NCI-H146 treated with DMSO at 0.1 percent for 48 hours (cell line): ENCODE measurements around the gene MAGOH.
"Not testable (repeated sequence)": the region's sequence is repeated elsewhere in the genome, so short reads cannot be mapped to it uniquely, and the experiment has no call there.

Experiments
- DNase-seq: peaks from one replicate; lab custom pipeline; 2025; ENCODE audit not compliant: unreplicated experiment; lab: John Stamatoyannopoulos, UW

The MAGOH gene

GRCh38 chr1:53220962-53221286 lies 17.4 kb downstream of the MAGOH start:
- DNase-seq = no peak

DNA sequence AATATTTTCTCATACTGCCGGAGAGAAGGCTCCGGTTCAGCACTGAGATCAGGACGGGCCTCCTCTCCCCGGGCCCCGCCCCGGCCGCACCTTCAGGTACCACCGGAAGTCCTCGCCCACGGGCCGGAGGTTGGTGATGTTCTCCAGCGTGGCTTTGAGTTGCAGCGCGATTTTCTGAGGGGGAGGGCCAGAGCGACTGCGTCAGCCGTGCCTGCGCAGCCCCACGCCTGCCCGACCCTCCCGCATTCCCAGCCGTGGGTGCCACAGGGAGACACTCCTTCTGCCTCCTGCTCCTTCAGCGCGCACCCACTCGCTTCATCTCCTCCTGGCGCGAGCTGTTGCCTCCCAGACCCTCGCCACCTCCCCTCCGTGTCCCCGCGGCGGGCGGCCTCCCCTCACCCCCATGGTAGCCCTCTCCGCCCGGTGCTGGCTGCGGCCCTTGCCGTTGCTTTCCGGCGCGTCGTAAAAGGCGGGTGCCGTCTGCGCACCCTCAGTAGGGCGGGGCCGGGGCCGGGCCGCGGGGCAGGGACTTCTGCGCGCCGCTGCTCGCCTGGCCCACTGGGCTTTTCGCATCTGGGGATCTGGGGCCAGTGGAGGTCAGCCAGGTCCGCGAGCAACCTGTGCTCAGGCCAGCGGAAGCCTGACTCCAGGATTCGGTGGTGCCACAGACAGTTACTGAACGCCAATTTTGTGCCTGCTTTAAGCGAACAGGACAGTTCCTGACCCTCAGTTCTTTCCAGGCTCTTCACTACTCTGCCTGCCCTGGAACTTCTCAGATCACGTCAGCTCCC lies 18.0 kb downstream of the MAGOH start, which contains the start of gene CZIB:
TSS of gene CZIB (minus strand) at position 464 of the 791 bp plus-strand sequence. CDS start at position 405, 59 bp downstream.
- DNase-seq = peak; percentile 88

DNA sequence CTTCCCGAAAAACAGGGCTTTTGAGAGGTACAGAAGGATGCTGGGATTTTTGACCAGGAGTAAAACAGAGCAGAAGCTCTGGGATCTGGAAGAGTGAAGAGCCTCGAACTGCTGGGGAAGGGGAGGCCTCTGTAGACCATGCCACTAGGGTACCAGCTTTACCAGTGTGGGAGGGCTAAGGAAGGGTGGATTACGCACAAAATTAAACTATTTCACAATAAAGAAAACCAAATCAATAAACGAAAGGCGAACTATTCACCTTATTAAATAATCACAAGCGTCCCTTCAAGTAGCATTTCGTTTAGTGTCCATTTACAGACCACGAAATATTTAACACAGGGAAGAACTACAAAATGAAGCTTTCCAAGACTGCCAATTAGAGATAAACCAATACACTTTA lies 18.6 kb downstream of the MAGOH start:
- DNase-seq = no peak

- DNase-seq = no peak
Measured at GRCh38 chr1:53218201-53218600, 20.1 kb downstream of the MAGOH start.

DNA sequence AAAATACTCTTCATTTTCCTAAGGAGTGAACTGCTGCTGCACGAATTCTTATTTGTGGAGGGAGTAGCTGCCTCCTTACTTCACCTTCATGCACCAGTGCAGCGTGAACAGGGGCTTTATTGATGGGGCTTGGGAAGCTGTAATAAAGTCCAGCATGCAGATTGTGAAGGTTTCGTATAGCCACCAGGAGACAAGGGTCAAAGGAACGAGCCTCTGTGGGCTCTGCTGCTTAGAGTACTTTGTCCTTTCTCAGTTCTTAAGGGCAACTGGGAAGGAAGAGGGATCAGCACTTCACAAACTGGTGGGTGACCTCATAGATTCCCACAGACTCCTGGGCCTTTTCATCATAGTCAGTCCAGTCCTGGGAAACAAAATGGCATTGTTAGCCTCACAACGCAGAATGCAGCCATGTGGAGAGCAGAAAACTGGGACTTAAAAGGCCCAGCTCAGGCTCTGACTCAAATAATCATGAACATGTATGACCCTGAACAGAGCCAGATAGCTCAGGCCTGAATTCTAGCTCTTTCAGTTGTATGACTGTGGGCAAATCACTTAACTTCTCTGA lies 23.9 kb downstream of the MAGOH start:
- no peak for DNase-seq

DNA sequence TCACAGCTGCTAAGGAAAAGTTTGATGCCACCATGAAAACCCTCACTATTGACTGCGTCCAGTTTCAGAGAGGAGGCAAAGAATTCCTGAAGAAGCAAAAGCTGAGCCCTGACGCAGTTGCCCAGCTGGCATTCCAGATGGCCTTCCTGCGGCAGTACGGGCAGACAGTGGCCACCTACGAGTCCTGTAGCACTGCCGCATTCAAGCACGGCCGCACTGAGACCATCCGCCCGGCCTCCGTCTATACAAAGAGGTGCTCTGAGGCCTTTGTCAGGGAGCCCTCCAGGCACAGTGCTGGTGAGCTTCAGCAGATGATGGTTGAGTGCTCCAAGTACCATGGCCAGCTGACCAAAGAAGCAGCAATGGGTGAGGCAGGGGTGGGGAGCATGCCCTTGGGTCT lies 27.4 kb downstream of the MAGOH start:
- no peak for DNase-seq

DNA sequence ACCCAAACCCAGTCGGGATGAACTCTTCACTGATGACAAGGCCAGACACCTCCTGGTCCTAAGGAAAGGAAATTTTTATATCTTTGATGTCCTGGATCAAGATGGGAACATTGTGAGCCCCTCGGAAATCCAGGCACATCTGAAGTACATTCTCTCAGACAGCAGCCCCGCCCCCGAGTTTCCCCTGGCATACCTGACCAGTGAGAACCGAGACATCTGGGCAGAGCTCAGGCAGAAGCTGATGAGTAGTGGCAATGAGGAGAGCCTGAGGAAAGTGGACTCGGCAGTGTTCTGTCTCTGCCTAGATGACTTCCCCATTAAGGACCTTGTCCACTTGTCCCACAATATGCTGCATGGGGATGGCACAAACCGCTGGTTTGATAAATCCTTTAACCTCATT lies 28.0 kb downstream of the MAGOH start:
- no peak for DNase-seq

DNA sequence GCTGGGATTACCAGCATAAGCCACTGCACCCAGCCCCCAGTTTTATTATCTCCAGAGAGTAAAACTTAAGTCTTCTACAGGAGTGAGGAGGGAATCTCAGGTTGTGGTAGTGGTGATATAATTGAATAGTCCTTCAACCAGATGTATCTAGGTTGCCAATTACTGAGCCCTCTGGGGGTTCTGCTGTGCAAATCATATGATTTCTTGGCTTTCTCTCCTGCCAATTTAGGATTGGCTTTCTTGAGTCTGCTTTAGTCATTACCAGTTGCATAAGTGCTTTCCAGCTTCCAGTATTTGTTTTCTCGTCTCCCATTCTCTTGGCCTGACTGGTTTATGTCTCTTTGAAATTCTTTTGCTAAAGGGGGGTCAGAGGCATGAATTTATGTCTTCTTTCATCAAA lies 30.6 kb downstream of the MAGOH start:
- no peak for DNase-seq

DNA sequence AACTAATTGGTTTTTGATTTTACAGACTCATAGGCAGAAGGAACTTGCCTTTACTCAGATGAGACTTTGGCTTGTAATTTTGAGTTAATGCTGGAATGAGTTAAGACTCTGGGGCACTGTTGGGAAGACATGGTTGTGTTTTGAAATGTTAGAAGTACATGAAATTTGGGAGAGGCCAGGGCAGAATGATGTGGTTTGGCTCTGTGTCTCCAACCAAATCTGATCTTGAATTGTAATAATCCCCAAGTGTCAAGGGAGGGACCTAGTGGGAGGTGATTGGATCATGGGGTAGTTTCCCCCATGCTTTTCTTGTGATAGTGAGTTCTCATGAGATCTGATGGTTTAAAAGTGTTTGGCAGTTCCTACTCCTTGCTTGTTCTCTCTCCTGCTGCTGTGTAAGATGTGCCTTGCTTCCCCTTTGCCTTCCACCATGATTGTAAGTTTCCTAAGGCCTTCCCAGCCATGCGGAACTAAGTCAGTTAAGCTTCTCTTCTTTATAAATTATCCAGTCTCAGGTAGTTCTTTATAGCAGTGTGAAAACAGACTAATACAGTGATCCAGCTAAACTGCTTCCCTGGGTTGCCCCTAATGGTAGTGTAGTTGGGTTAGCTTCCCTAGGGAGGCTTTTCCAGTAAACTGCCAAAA lies 31.5 kb downstream of the MAGOH start:
- DNase-seq = no peak

DNA sequence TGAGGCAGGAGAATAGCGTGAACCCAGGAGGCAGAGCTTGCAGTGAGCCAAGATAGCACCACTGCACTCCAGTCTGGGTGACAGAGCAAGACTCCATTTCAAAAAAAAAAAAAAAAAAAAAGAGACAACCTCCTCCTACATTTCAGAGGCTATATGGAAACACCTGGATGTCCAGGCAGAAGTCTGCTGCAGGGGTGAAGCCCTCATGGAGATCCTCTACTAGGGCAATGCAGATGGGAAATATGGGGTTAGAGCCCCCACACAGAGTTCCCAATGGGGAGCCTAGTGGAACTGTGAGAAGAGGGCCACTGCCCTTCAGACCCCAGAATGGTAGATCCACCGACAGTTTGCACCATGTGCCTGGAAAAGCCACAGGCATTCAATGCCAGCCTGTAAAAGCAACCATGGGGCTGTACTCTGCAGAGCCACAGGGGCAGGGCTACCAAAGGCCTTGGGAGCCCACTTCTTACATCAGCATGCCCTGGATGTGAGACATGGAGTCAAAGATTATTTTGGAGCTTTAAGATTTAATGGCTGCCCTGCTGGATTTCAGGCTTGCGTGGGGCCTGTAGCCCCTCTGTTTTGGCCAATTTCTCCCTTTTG lies 32.1 kb downstream of the MAGOH start:
- not testable (repeated sequence) for DNase-seq

- DNase-seq = not testable (repeated sequence)
Measured at GRCh38 chr1:53205496-53205895, 32.8 kb downstream of the MAGOH start.

DNA sequence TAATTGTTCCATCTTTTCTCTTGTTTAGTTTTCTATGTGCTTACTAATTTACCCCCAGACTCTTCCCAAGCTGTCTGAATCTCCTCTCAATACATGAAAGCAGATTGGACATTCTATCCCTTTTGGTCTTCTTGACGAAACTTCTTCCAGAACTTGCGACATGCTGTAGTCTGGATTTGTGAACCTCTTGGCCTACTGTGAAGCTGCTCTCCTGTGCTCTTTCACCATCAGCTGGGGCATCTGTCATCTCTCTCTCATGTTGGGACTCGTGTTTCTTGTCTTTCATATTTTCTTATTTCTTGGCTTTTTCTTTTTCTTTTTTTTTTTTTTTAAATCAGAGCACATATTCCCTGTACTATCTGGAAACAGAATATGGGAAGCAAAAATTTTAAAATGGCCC lies 34.9 kb downstream of the MAGOH start:
- DNase-seq = no peak

DNA sequence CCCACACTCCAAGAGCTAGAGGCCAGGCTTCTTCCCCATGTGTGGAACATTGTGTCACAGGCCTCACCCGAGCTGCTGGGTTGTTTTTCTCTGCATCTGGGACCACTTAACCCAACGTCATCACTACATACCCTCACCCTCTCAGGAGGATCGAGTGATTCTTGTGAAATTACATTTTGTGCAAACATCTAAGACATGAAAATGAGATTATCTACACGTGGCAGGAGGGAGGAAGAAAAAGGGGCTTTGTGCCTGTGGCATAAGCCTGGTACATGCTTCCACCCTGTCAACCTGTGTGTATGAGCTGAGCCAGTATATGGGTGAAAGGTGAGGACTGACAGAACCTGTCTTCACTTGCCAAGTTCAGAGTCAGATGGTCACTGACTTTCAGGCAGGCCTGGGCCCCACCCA lies 40.1 kb downstream of the MAGOH start:
- DNase-seq = no peak

GRCh38 chr1:53197291-53198200 lies 40.8 kb downstream of the MAGOH start:
- DNase-seq = peak; percentile 1

DNA sequence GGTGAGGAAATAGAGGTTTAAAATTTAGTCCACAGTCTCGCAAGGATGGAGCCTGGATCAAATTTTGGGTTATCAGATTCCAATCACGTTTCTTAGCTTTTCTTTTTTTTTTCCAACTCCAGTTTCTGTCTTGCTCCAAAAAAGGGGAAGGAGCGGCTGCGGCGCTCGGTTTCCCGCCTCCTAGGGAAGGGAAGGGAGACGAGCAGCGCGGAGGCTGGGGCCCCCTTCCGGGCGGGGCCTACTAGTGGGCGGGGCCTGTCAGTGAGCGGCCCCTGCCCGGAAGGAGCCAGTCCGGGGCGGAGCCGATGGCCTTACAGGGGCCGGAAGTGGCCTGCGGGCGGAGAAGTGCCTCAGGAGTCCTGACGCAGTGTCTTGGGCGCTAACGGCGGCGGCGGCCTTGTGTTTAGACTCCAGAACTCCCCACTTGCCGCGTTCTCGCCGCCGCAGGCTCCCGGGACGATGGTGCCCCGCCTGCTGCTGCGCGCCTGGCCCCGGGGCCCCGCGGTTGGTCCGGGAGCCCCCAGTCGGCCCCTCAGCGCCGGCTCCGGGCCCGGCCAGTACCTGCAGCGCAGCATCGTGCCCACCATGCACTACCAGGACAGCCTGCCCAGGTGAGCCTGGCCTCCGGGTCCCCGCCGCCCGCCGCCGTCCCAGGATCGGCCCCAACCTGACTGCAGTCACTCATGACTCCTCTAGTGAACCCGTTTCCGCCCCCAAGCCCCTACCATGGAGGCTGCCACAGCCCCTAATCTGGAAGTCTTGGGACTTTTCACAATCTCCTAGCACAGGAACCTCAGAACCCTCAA lies 41.6 kb downstream of the MAGOH start, which contains the start of gene CPT2:
TSS of gene CPT2 (plus strand) at position 340 of the 806 bp plus-strand sequence. CDS start at position 460, 120 bp downstream.
- peak; percentile 91 for DNase-seq

DNA sequence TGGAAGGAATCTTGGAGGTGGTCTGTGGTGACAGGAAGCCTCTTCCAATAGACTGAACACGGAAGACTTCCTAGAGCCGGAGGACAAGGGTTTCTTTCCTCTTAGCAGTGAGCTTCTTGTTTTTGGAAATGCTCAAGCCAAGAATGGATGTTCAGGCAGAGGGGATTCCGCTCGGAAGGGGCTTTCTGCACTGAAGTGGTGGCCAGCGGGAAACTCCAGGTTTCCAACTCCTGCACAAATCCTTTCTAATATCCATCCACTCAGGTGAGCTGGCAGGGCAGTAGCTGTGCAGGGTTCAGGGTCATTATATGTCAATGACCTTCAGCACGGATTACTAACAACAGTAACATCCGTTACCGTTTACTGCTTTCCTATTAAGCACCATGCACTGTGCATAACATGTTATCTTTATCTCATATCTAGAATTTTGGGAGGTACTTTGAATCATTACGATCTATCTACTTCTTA lies 42.3 kb downstream of the MAGOH start:
- no peak for DNase-seq

DNA sequence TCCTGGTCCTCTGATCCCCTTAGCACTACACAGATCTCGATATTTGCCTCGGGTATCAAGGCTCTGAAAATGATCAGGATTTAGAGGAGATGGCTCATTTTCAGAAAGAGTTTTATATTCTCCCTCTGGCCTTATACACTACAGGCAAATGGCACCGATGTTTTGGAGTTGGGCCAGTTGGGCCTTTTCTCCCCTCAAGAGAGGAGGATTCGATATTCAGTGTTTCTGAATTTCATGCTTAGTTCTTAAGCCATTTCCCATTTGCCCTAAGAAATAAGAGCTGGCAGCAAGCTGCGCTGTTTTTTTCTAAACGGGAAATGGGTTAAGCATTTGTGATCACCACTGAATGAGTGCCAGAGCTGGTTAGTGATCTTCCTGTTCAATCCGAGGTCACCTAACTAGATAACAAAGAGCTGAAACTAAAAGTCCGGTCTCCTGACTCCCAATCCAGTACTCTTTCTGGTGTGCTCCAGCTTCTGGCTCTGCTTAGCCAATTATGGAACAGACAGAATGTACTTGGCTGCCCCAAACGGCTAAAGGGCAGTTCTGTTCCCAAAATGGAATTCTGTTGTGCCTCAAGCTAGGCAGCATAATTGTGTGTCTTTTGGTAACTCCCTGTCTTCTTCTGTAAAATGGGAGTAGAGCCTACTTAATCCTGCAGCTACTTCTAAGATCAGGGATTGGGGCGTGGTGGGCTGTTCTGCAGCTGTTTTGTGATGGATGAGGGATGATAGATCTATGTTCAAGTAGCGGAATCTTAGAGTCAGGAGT lies 42.9 kb downstream of the MAGOH start:
- no peak for DNase-seq

DNA sequence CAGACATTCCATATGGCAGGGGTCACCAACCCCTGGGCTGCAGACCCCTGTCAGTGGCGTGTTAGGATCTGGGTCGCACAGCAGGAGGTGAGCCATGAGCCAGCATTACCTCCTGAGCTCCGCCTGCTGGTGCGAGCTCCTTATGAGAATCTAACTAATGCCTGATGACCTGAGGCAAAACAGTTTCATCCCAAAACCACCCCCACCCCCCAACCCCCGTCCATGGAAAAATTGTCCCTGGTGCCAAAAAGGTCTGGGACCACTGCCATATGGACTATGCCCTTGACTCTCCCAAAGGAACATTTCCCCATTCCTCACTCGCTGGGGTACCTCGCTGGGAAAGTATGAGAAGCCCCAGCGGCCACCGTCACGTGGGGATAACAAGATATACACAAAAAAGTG lies 48.1 kb downstream of the MAGOH start:
- no peak for DNase-seq

DNA sequence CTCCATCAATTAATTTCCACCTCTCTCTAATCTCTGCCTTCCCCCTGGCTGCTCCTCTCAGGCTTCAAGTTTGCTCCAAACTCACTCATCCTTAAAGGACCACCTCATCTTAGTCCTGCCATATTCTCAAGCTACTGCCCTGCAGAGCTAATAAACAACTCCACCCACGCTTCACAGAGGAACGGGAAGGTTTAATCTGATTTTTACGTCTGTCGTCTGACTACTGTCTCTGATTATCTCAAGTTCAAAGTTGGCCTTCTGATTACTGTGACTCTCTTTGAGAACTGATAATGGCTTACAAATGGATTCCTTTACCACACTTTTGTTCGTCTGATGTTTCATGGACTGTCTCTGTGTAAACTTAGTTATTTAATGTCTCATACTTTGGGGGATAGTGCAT lies 49.3 kb downstream of the MAGOH start:
- DNase-seq = no peak
